Activated effector memory CD4-positive, alpha-beta T cell treated with anti-CD3 and anti-CD28 coated beads, Interleukin-2, amount 50 U/mL, for 16 hours (primary cell): Measurements from ENCODE around the gene RASSF6.
"Not testable (repeated sequence)": the region's sequence is repeated elsewhere in the genome, so short reads cannot be mapped to it uniquely, and the experiment has no call there.

Source experiments
- DNase-seq: peaks from one replicate; pipeline ENCODE4 v3.0.0-alpha.2; 2020

The RASSF6 gene

GRCh38 chr4:73620115-73620792, at the start of gene RASSF6:
Gene RASSF6, minus strand, starts transcription at chr4:73620436. Its CDS starts 8,641 bp downstream, at chr4:73611795.
- peak; percentile 66 for DNase-seq

- DNase-seq: no peak
These were observed 49.4 kb upstream of the RASSF6 start for GRCh38 chr4:73669410-73670183.

GRCh38 chr4:73668782-73669201, 48.6 kb upstream of the RASSF6 start:
- no peak for DNase-seq

- DNase-seq: not testable (repeated sequence)
These were observed 45.7 kb upstream of the RASSF6 start for GRCh38 chr4:73665924-73666323.

GRCh38 chr4:73664470-73664869, 44.2 kb upstream of the RASSF6 start:
- no peak for DNase-seq

- no peak for DNase-seq
These were observed 43.3 kb upstream of the RASSF6 start for GRCh38 chr4:73663576-73663975.

- DNase-seq: no peak
These were observed 42.7 kb upstream of the RASSF6 start for GRCh38 chr4:73662709-73663546.

GRCh38 chr4:73661646-73662119, 41.4 kb upstream of the RASSF6 start:
- DNase-seq: no peak

- no peak for DNase-seq
These were observed 40.6 kb upstream of the RASSF6 start for GRCh38 chr4:73660808-73661207.

GRCh38 chr4:73653695-73654106, 33.5 kb upstream of the RASSF6 start:
- DNase-seq: no peak

- DNase-seq: no peak
These were observed 30.0 kb upstream of the RASSF6 start for GRCh38 chr4:73650250-73650649.

- no peak for DNase-seq
These were observed 28.2 kb upstream of the RASSF6 start for GRCh38 chr4:73648478-73648877.

GRCh38 chr4:73646117-73646516, 25.9 kb upstream of the RASSF6 start:
- no peak for DNase-seq

GRCh38 chr4:73631565-73632226, 11.5 kb upstream of the RASSF6 start:
- no peak for DNase-seq

GRCh38 chr4:73628834-73629233, 8.6 kb upstream of the RASSF6 start:
- DNase-seq: not testable (repeated sequence)

GRCh38 chr4:73621357-73621756, 1.1 kb upstream of the RASSF6 start:
- DNase-seq: no peak

GRCh38 chr4:73619346-73619745, 890 bp downstream of the RASSF6 start:
- no peak for DNase-seq

- no peak for DNase-seq
These were observed 3.0 kb downstream of the RASSF6 start for GRCh38 chr4:73617256-73617655.

- no peak for DNase-seq
These were observed 4.6 kb downstream of the RASSF6 start for GRCh38 chr4:73615613-73616012.

- DNase-seq: no peak
These were observed 5.8 kb downstream of the RASSF6 start for GRCh38 chr4:73614311-73614867.

- DNase-seq: no peak
These were observed 7.1 kb downstream of the RASSF6 start for GRCh38 chr4:73613130-73613529.

GRCh38 chr4:73612032-73612431, 8.2 kb downstream of the RASSF6 start:
- DNase-seq: no peak
